HEK293T (cell line): Measurements from ENCODE around the gene NKX1-1.

Experiments used
- CTCF ChIA-PET: fragments of 350-600 bp; formaldehyde crosslinking; extraction: SDS; loops from one replicate; lab custom pipeline; 2021; ENCODE audit warnings: antibody characterized with exemption, inconsistent platforms; lab: Yijun Ruan, JAX
- POLR2A ChIA-PET: fragments of 350-600 bp; formaldehyde crosslinking; extraction: SDS; loops from one replicate; lab custom pipeline; 2020; ENCODE audit warnings: antibody characterized with exemption, inconsistent platforms; lab: Yijun Ruan, JAX
- DNase-seq: peaks from one replicate; pipeline ENCODE4 v3.0.0; 2012; ENCODE audit warnings: mixed read lengths; ENCODE audit errors: extremely low spot score
- ARNT ChIP-seq: fragments of 450-650 bp; IDR thresholded peaks from 2 replicates; pipeline ENCODE4 v1.6.1; 2017; ENCODE audit warnings: mild to moderate bottlenecking
- BHLHE40 ChIP-seq: fragments of 450-650 bp; IDR thresholded peaks from 2 replicates; pipeline ENCODE4 v1.6.1; 2016; ENCODE audit warnings: mild to moderate bottlenecking, moderate library complexity, borderline replicate concordance
- CTBP1 ChIP-seq: fragments of 450-650 bp; IDR thresholded peaks from 2 replicates; pipeline ENCODE4 v1.6.1; 2016; ENCODE audit warnings: borderline replicate concordance
- ELF4 ChIP-seq: fragments of 450-650 bp; IDR thresholded peaks from 2 replicates; pipeline ENCODE4 v1.6.1; 2017; ENCODE audit warnings: antibody characterized with exemption
- FOXA1 ChIP-seq: fragments of 450-650 bp; IDR thresholded peaks from 2 replicates; pipeline ENCODE4 v1.6.1; 2016; ENCODE audit warnings: mild to moderate bottlenecking
- FOXK2 ChIP-seq: fragments of 450-650 bp; IDR thresholded peaks from 2 replicates; pipeline ENCODE4 v1.6.1; 2016; ENCODE audit warnings: mild to moderate bottlenecking
- FOXM1 ChIP-seq: fragments of 450-650 bp; IDR thresholded peaks from 2 replicates; pipeline ENCODE4 v1.6.1; 2017; ENCODE audit warnings: mild to moderate bottlenecking, borderline replicate concordance
- HDGF ChIP-seq: fragments of 450-650 bp; IDR thresholded peaks from 2 replicates; pipeline ENCODE4 v1.6.1; 2017; ENCODE audit warnings: antibody characterized with exemption, borderline replicate concordance
- L3MBTL2 ChIP-seq: fragments of 450-650 bp; conservative IDR thresholded peaks from 2 replicates; pipeline ENCODE4 v1.6.1; 2016; ENCODE audit warnings: mild to moderate bottlenecking
- LEF1 ChIP-seq: fragments of 450-650 bp; IDR thresholded peaks from 2 replicates; pipeline ENCODE4 v1.6.1; 2017; ENCODE audit warnings: mild to moderate bottlenecking, borderline replicate concordance
- NFRKB ChIP-seq: fragments of 450-650 bp; IDR thresholded peaks from 2 replicates; pipeline ENCODE4 v1.6.1; 2016; ENCODE audit warnings: mild to moderate bottlenecking, moderate library complexity
- PKNOX1 ChIP-seq: fragments of 450-650 bp; IDR thresholded peaks from 2 replicates; pipeline ENCODE4 v1.6.1; 2016
- SP1 ChIP-seq: fragments of 450-650 bp; IDR thresholded peaks from 2 replicates; pipeline ENCODE4 v1.6.1; 2017
- SUZ12 ChIP-seq: fragments of 450-650 bp; IDR thresholded peaks from 2 replicates; pipeline ENCODE4 v1.6.1; 2016; ENCODE audit warnings: mild to moderate bottlenecking
- TARDBP ChIP-seq: fragments of 450-650 bp; IDR thresholded peaks from 2 replicates; pipeline ENCODE4 v1.6.1; 2016
- ZNF384 ChIP-seq: fragments of 450-650 bp; IDR thresholded peaks from 2 replicates; pipeline ENCODE4 v1.6.1; 2016

NKX1-1 gene

DNA sequence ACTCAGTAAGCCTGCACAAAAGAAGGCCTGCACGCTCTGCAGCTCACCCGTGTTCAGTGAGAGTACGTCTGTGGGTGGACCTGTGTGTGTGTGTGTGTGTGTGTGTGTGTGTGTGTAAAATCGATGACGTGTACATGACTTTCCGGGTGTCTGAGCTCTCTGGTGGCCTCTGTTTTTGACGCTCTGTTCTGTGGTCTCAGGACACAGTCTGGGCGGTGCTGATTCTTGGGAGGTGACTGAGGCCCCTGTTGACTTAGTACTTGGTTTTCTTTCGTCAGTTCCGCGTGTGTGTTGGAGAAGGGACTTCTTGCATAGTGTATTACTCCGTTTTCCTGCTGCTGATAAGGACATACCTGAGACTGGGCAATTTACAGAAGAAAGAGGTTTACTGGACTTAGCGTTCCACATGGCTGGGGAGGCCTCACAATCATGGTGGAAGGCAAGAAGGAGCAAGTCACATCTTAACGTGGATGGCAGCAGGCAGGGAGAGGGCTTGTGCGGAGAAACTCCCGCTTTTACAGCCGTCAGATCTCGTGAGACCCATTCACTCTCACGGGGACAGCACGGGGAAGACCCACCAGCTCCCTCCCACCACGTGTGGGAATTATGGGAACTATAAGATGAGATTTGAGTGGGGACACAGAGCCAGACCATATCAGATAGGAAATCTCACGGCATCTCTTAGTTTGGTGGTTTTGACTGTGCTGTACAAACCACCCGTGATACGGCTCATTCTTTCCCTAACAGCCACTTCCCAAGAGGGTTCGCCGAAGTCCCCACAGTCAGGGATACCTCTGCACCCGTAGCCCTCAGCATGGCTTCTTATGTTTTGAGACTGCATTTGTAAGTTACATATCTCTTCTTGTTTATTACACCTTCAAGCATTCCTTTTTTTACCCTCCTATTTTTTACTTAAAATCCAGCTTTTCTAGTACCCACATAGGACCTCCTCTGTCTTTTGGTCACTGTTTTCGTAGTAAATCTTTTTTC lies 34.8 kb downstream of the NKX1-1 start:
- ChIA-PET POLR2A (no interaction called here), CTCF (interaction anchor here (1.0 kb wide), 1 partner anchor 15 kb away, joined by 3 read pairs; no protein-coding TSS in a partner anchor)
- no peak for TF ChIP-seq SP1
- TF ChIP-seq PKNOX1 = no peak
- TF ChIP-seq NFRKB = no peak
- TF ChIP-seq L3MBTL2 = no peak
- DNase-seq = no peak

GRCh38 chr4:1370321-1371124 lies 35.7 kb downstream of the NKX1-1 start:
- ChIA-PET CTCF (interaction anchor here (1.0 kb wide), 1 partner anchor 14 kb away, joined by 3 read pairs; no protein-coding TSS in a partner anchor), POLR2A (no interaction called here)
- DNase-seq = no peak
- TF ChIP-seq SP1 (no peak), L3MBTL2 (no peak), FOXM1 (no peak), ZNF384 (no peak), ARNT (no peak), SUZ12 (no peak), NFRKB (no peak), LEF1 (no peak)

DNA sequence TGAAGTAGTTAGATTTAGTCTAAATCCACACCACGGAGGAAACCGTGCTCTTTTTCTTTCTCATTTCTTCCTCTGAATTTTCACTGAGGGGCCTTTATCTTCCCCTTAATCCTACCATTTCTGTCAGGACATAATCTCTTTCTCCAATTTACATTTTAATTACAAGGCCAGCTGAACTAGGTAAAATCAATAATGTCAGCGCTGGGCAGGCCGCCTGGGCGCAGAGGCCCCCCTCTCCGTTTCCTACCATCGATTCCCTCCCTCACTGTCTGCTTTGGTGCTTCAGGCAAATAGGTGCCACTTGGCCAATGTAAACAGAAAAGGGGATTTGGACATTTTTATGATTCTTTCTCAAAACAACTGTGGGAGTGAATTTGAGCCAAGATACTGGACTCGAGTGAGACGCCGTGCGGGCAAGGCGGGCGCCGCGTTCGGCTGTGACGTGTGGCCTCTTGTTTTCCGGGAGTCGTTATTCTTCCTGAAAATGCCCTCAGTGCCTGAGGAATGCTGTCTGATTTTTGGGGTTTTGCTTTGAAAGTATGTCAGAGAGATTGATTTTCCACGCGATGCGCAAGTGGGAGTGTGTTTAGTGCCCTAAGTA lies 36.7 kb downstream of the NKX1-1 start:
- no peak for DNase-seq
- CTCF ChIA-PET = interaction anchor here (0.8 kb wide), 1 partner anchor 143 kb away, joined by 3 read pairs; no protein-coding TSS in a partner anchor
- POLR2A ChIA-PET = no interaction called here
- TF ChIP-seq BHLHE40 (no peak), FOXM1 (no peak), ELF4 (no peak), L3MBTL2 (no peak), HDGF (no peak), FOXA1 (no peak), TARDBP (no peak), PKNOX1 (no peak)

GRCh38 chr4:1369091-1369450 lies 37.2 kb downstream of the NKX1-1 start:
- TF ChIP-seq LEF1 (no peak), FOXA1 (no peak), CTBP1 (no peak), NFRKB (no peak), PKNOX1 (no peak), TARDBP (no peak), SUZ12 (no peak), ELF4 (no peak), L3MBTL2 (no peak), BHLHE40 (no peak), ZNF384 (no peak), SP1 (no peak), FOXM1 (no peak), HDGF (no peak)
- no peak for DNase-seq
- CTCF ChIA-PET = interaction anchor here (0.8 kb wide), 1 partner anchor 144 kb away, joined by 3 read pairs; no protein-coding TSS in a partner anchor
- POLR2A ChIA-PET = interaction anchor here (0.8 kb wide), 1 partner anchor 20 kb away, joined by 3 read pairs; no protein-coding TSS in a partner anchor

DNA sequence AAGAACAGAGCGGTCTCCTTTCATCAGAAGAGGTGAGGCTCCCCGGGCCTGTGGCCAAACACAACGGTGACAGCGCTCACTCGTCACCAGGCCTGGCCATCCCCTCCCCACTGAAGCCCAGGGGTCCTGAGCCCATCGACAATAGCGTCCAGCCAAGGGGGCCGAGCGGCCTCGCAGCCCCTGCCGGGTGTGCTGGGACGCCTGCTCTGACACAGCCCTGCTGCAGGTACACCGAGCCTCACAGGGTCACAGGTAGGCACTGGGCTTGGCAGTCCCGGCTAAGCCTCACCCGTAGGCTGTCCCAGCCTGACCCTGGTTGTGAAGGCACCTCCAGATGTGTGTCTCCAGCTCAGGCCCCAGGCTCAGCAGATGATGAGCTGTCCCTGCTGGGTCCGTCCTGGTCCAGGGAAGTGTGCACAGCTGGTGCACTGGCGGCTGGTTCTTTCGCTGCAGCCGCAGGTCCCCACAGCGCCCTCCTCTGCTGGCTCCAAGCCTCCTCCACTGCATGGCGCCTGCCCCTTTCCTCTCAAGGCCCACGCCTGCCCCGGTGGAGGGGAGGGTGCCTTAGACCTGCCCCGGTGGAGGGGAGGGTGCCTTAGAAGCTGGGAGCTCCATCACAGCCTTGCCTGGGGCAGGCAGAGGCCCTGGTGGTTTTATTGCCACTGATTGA lies 37.7 kb downstream of the NKX1-1 start:
- ChIA-PET POLR2A (interaction anchor here (0.8 kb wide), 1 partner anchor 20 kb away, joined by 3 read pairs; no protein-coding TSS in a partner anchor), CTCF (interaction anchor here (0.8 kb wide), 1 partner anchor 144 kb away, joined by 3 read pairs; no protein-coding TSS in a partner anchor)
- TF ChIP-seq PKNOX1 (no peak), LEF1 (no peak), FOXA1 (no peak), CTBP1 (no peak), ELF4 (no peak), HDGF (no peak), SUZ12 (no peak), L3MBTL2 (no peak), FOXK2 (no peak)
- no peak for DNase-seq
